Skeletal muscle tissue (tissue), 4 donors: ENCODE results near the gene HESX1. TPM values are rescaled to one million over a fixed set of nuclear protein-coding genes. Genes with fewer than 3 reads are reported as not detected.

ENCODE experiments used
- H3K27ac ChIP-seq: one replicate; pipeline ENCODE4 v1.7.0; 2013; ENCODE audit warnings: mild to moderate bottlenecking, low read depth, low read length, inconsistent platforms
- H3K27me3 ChIP-seq, 3 donors: one replicate each; pipeline ENCODE4 v1.7.0; 2013; ENCODE audit warnings: low read length in 3 of 3; ENCODE audit not compliant: control insufficient read depth in 3 of 3, insufficient read depth in 3 of 3
- H3K36me3 ChIP-seq, 3 donors: one replicate each; pipeline ENCODE4 v1.7.0; 2013; ENCODE audit warnings: low read length in 3 of 3; ENCODE audit not compliant: control insufficient read depth in 3 of 3, insufficient read depth in 3 of 3
- H3K4me1 ChIP-seq, 3 donors: one replicate each; pipeline ENCODE4 v1.7.0; 2013; ENCODE audit warnings: low read length in 3 of 3, mild to moderate bottlenecking in 3 of 3; ENCODE audit not compliant: control insufficient read depth in 3 of 3, insufficient read depth in 3 of 3
- H3K4me3 ChIP-seq, 3 donors: one replicate each; pipeline ENCODE4 v1.7.0; 2013; ENCODE audit warnings: low read length in 3 of 3
- H3K9ac ChIP-seq, 3 donors: one replicate each; pipeline ENCODE4 v1.7.0; 2013; ENCODE audit warnings: low read length in 3 of 3, mild to moderate bottlenecking in 3 of 3, moderate library complexity in 2 of 3, low read depth in 1 of 3
- H3K9me3 ChIP-seq, 3 donors: one replicate each; pipeline ENCODE4 v1.7.0; 2013; ENCODE audit warnings: low read length in 3 of 3; ENCODE audit not compliant: control insufficient read depth in 3 of 3
- total RNA-seq: library from RNA; depleted of rRNA; stranded (reverse); fragments of >200 nt; gene quantifications from one replicate; pipeline ENCODE4 v1.2.3, GENCODE V29; 2014
- donor health status: Osteomylitis.

The HESX1 gene
- total RNA-seq, 1 donor from 2014 or later = not detected

GRCh38 chr3:57151021-57151449 is 48.7 kb downstream of the HESX1 start:
- peaks cover 0 to 8% (median 2%) of the 10 kb centered on the region in 3 donors for H3K27me3 ChIP-seq
- no peaks in the 10 kb centered on the region for H3K9me3 ChIP-seq
- peaks cover 0 to 12% (median 7%) of the 10 kb centered on the region in 3 donors for H3K4me1 ChIP-seq
- H3K36me3 ChIP-seq = no peaks in the 10 kb centered on the region
- no peak overlapping the region for H3K9ac ChIP-seq
- no peak overlapping the region for H3K4me3 ChIP-seq
- H3K27ac ChIP-seq = no peak overlapping the region

GRCh38 chr3:57150113-57150581 is 49.6 kb downstream of the HESX1 start:
- H3K4me3 ChIP-seq = no peak overlapping the region
- H3K9ac ChIP-seq = no peak overlapping the region
- no peaks in the 10 kb centered on the region for H3K36me3 ChIP-seq
- no peak overlapping the region for H3K27ac ChIP-seq
- peaks cover 0 to 12% (median 7%) of the 10 kb centered on the region in 3 donors for H3K4me1 ChIP-seq
- peaks cover 0 to 4% (median 4%) of the 10 kb centered on the region in 3 donors for H3K27me3 ChIP-seq
- H3K9me3 ChIP-seq = no peaks in the 10 kb centered on the region

Other genes with a start within 250 kb of the HESX1 start
- not detected for gene SPATA12, start 139.3 kb downstream of the HESX1 start, total RNA-seq
- gene IL17RD, start 34.6 kb downstream of the HESX1 start, total RNA-seq = 18.8 TPM
- 83.0 TPM for gene APPL1, start 27.8 kb upstream of the HESX1 start, total RNA-seq
- gene ASB14, start 92.7 kb upstream of the HESX1 start, total RNA-seq = not detected